GM12878 (cell line): ENCODE results near the gene HEYL. TPM values are rescaled to one million over a fixed set of nuclear protein-coding genes. Genes with fewer than 3 reads are reported as not detected.
A peak's percentile ranks its signal among the peaks of the same experiment; 100 is the strongest.

Experiments used
- ATAC-seq: fragments of 200-7000 bp; cut with Tn5 transposase; 3 replicates; pipeline ENCODE4 v1.9.1; 2020; ENCODE audit warnings: mild to moderate bottlenecking, moderate library complexity
- BruUV-seq: library from RNA; stranded (reverse); fragments of 400-500 nt; replicated peaks from 2 replicates; lab custom pipeline; 2021; lab: Mats Ljungman, UMichigan
- CTCF ChIA-PET: fragments of 300-600 bp; sonication (Branson Sonifier 250); formaldehyde crosslinking; extraction: SDS; loops from one replicate; lab custom pipeline; 2021; ENCODE audit warnings: inconsistent platforms; lab: Yijun Ruan, JAX
- POLR2A ChIA-PET: fragments of 350-600 bp; formaldehyde crosslinking; extraction: SDS; loops from one replicate; lab custom pipeline; 2021; ENCODE audit warnings: inconsistent platforms; lab: Charles Lee
- RAD21 ChIA-PET: fragments of 300-600 bp; sonication (Branson Sonifier 250); formaldehyde crosslinking; loops from one replicate; lab custom pipeline; 2023; ENCODE audit warnings: antibody characterized with exemption; ENCODE audit not compliant: unreplicated experiment; lab: Charles Lee
- SMC1A ChIA-PET: fragments of 300-600 bp; sonication (Branson Sonifier 250); formaldehyde crosslinking; loops from one replicate; lab custom pipeline; 2023; ENCODE audit not compliant: unreplicated experiment, uncharacterized antibody; lab: Charles Lee
- DNase-seq: peaks from one replicate; pipeline ENCODE4 v3.0.0-alpha.2; 2011; ENCODE audit warnings: low read depth, low spot score
- FAIRE-seq: peaks from 3 replicates; lab custom pipeline; 2011; peaks lifted over from hg19 to GRCh38; lab: Jason Lieb, UNC
- H2AFZ ChIP-seq: 2 replicates; pipeline ENCODE4 v1.6.0; 2011; ENCODE audit warnings: low read depth, low read length, control low read depth; ENCODE audit not compliant: control insufficient read depth
- H3K27ac ChIP-seq: 2 replicates; pipeline ENCODE4 v1.5.1; 2011; ENCODE audit warnings: control low read depth; ENCODE audit not compliant: control insufficient read depth, insufficient read depth
- H3K27me3 ChIP-seq, 2 experiments: replicated peaks in 1 of 2; 2 replicates each; pipeline versions ENCODE4 v1.6.0 to v1.6.1; 2011; ENCODE audit warnings: low read length in 1 of 2; ENCODE audit not compliant: control insufficient read depth in 2 of 2, insufficient read depth in 2 of 2
- H3K36me3 ChIP-seq, 2 experiments: 2 replicates each; pipeline ENCODE4 v1.5.1; 2011; ENCODE audit warnings: low read length in 1 of 2; ENCODE audit not compliant: control insufficient read depth in 2 of 2, insufficient read depth in 2 of 2
- H3K4me1 ChIP-seq: 2 replicates; pipeline ENCODE4 v1.6.1; 2011; ENCODE audit warnings: mild to moderate bottlenecking, low read length, moderate library complexity, mixed read lengths; ENCODE audit not compliant: control insufficient read depth, insufficient read depth
- H3K4me2 ChIP-seq: 2 replicates; pipeline ENCODE4 v1.6.0; 2011; ENCODE audit warnings: control low read depth; ENCODE audit not compliant: control insufficient read depth, insufficient read depth
- H3K4me3 ChIP-seq: fragments of 200-600 bp; sonication (generic); 2 replicates; pipeline ENCODE4 v1.5.1; 2016
- H3K79me2 ChIP-seq: 2 replicates; pipeline ENCODE4 v1.6.0; 2011; ENCODE audit warnings: low read length; ENCODE audit not compliant: control insufficient read depth, insufficient read depth
- H3K9ac ChIP-seq: 2 replicates; pipeline ENCODE4 v1.8.0; 2011; ENCODE audit warnings: low read length, control low read depth, mixed read lengths; ENCODE audit not compliant: control insufficient read depth, insufficient read depth
- H3K9me3 ChIP-seq: replicated peaks from 3 replicates; pipeline ENCODE4 v1.5.1; 2011; ENCODE audit warnings: mild to moderate bottlenecking, low read length; ENCODE audit not compliant: control insufficient read depth, insufficient read depth
- H4K20me1 ChIP-seq: 2 replicates; pipeline ENCODE4 v1.6.0; 2011; ENCODE audit not compliant: control insufficient read depth, insufficient read depth
- HDAC6 ChIP-seq: fragments of 200-600 bp; sonication (generic); IDR thresholded peaks from one replicate; pipeline ENCODE4 v1.8.0; 2017; ENCODE audit warnings: antibody characterized with exemption; ENCODE audit not compliant: unreplicated experiment
- SUZ12 ChIP-seq: fragments of 200-600 bp; sonication (generic); IDR thresholded peaks from one replicate; pipeline ENCODE4 v1.6.1; 2018; ENCODE audit warnings: antibody characterized with exemption, mild to moderate bottlenecking; ENCODE audit not compliant: unreplicated experiment
- TCF3 ChIP-seq: IDR thresholded peaks from 2 replicates; pipeline ENCODE4 v1.6.1; 2012; ENCODE audit warnings: low read depth, mild to moderate bottlenecking, low read length, borderline replicate concordance; ENCODE audit not compliant: insufficient read depth
- ZSCAN29 ChIP-seq: fragments of 450-650 bp; IDR thresholded peaks from 2 replicates; pipeline ENCODE4 v1.6.1; 2017; ENCODE audit warnings: mild to moderate bottlenecking, moderate library complexity
- WGBS: methylation state at CpG from one replicate; pipeline ENCODE4 v1.1.6; 2016; ENCODE audit warnings: low lambda C conversion rate; ENCODE audit not compliant: insufficient replicate concordance, insufficient coverage; ENCODE audit errors: missing lambda C conversion rate; 5-methylcytosine and 5-hydroxymethylcytosine counted together
- in situ Hi-C: fragments of 300-500 bp; cut with MboI; formaldehyde crosslinking; loops from 9 replicates; pipeline ENCODE4 v1.14.3; 2018; ENCODE audit warnings: mixed read lengths
- intact Hi-C: fragments of 100-400 bp; cut with micrococcal nuclease; formaldehyde crosslinking; loops from one replicate; pipeline ENCODE4 v1.14.2; 2022; ENCODE audit not compliant: unreplicated experiment
- polyA plus RNA-seq, 11 experiments: library from polyadenylated mRNA; depleted of rRNA in 4 of 11; unstranded in 6 of 11; stranded (reverse) in 5 of 11; fragments of >200 nt; fragmentation: Nextera tagmentation in 4 of 11; fragmentation: Illumina TruSeq in 1 of 11; extraction: Ambion mirVana in 4 of 11; extraction: Trizol in 1 of 11; gene quantifications; 1 replicate in 1 of 11; 2 replicates in 10 of 11; pipeline versions ENCODE4 v1.2.1 to v1.2.3, GENCODE V29; 2011 to 2016; ENCODE audit warnings: inconsistent platforms in 2 of 11, missing spikeins in 2 of 11, low read depth in 1 of 11
- total RNA-seq, 4 experiments: library from RNA; depleted of rRNA in 3 of 4; stranded (reverse); fragments of >200 nt in 3 of 4; fragmentation: Illumina TruSeq in 1 of 4; extraction: Trizol in 1 of 4; gene quantifications; 2 replicates each; pipeline versions ENCODE4 v1.2.1 to v1.2.3, GENCODE V29; 2013 to 2021
- TF ChIP-seq, protein P1 (sequence below): IDR thresholded peaks from 2 replicates; pipeline ENCODE4 v1.6.1; 2011; ENCODE audit warnings: borderline replicate concordance, low read depth, mild to moderate bottlenecking, moderate library complexity, mixed read lengths, low read length; ENCODE audit not compliant: insufficient read depth; ENCODE audit errors: extremely low read length

The HEYL gene
- total and polyA plus RNA-seq, 10 of the 15 experiments (the other 5 are each of a cell fraction or from before 2014, with no cell fraction given) = under 0.01 to 0.04 TPM; not detected in 8

DNA sequence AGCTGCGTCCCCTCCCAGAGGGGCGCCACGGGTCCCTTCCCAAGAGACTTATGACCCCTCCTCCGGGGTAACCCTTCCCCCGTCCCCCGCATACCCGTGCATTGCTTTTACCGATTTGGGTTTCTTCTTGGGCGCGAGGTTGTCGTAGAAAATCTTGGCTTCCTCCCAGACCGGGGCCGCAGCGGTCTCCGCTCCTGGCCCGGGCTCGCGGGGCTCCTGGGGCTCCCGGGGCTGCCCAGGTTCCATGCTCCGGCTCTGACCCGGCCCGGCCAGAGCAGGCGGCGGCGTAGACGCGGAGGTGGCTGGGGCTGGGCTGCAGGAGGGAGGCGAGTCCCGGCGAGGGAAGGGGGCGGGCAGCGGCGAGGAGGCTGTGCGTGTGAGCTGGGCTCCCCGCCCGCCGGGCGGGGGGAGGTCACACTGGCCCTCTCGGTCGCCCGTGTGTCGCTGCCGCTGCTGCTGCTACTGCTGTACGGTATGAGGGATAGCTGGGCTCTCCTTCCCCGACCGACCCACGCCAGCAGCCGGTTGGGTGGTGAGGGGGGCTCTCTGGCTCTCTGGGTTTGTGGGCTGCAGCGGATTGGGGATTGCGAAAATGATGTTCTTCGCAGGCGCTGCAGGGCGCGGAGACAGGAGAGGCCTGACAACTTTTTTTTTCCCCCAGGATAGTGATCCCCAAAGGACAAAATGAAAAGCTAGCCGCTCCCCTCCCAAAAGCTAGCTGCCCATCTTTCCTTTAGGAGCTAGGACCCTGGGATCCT, 32.5 kb upstream of the HEYL start, which contains the start of gene NT5C1A:
Gene NT5C1A, minus strand, starts transcription at position 315 of the 758 bp plus-strand sequence. Its CDS starts 69 bp downstream, at position 246.
- POLR2A ChIA-PET = interaction anchor here (0.5 to 0.6 kb wide), 3 partner anchors 330 to 873 kb away, joined by 3 to 8 read pairs (median 3); no protein-coding TSS in a partner anchor
- no TSS peak for BruUV-seq
- WGBS = 2% methylated on average over 54 of the region's 55 CpGs

DNA sequence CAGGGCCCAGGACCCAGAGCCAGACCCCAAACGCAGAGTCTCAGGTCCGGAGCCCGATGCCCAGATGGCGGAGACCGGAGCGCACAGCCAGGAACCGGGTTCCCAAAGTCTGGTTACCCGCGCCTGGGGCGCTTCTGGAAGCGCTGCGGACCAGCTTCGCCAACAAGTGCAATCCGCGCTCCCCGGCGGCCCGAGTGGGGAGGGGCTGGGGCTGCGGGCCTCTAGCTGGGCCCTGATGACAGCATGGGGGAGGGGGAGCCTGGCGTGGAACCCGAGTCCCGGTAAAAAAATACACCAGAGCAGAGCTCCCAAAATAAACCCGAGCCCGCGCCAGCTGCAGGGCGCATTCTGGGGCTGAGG, 32.0 kb upstream of the HEYL start:
- H3K4me1 ChIP-seq = peaks cover 25% of the 10 kb centered on the region
- ATAC-seq (no peak), DNase-seq (no peak), FAIRE-seq (no peak)
- no TSS peak for BruUV-seq
- H3K4me3 ChIP-seq = peak overlapping the region; percentile 64
- H2AFZ ChIP-seq = peak overlapping the region; percentile 55
- H3K79me2 ChIP-seq = no peaks in the 10 kb centered on the region
- H3K9me3 ChIP-seq = no peaks in the 10 kb centered on the region; the same call in 2 of the 3 replicates
- H3K4me2 ChIP-seq = peak overlapping the region; percentile 95
- H3K27me3 ChIP-seq = peaks cover 0 to 5% of the 10 kb centered on the region in 2 experiments; a peak in 2 of 4 replicates
- ChIA-PET RAD21 (interaction anchor here (1.1 to 3.0 kb wide), 3 partner anchors 13 to 127 kb away, joined by 3 to 10 read pairs (median 5); no protein-coding TSS in a partner anchor), SMC1A (interaction anchor here (1.6 to 2.2 kb wide), 3 partner anchors 10 to 62 kb away, joined by 5 to 9 read pairs (median 6); no protein-coding TSS in a partner anchor), CTCF (interaction anchor here (0.6 to 14.2 kb wide), 11 partner anchors 9 to 128 kb away, joined by 3 to 244 read pairs (median 10); no protein-coding TSS in a partner anchor), POLR2A (interaction anchor here (0.6 kb wide), 1 partner anchor 330 kb away, joined by 3 read pairs; no protein-coding TSS in a partner anchor)
- 8% methylated on average over 26 of the region's 26 CpGs for WGBS
- H4K20me1 ChIP-seq = no peaks in the 10 kb centered on the region
- intact Hi-C loops = no loop called here
- no peak overlapping the region for H3K27ac ChIP-seq
- H3K9ac ChIP-seq = no peak overlapping the region; the same call in 1 of the 2 replicates
- TF ChIP-seq, protein P1, sequence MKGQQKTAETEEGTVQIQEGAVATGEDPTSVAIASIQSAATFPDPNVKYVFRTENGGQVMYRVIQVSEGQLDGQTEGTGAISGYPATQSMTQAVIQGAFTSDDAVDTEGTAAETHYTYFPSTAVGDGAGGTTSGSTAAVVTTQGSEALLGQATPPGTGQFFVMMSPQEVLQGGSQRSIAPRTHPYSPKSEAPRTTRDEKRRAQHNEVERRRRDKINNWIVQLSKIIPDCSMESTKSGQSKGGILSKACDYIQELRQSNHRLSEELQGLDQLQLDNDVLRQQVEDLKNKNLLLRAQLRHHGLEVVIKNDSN = no peak
- TF ChIP-seq HDAC6 = peak; percentile 76
- no peaks in the 10 kb centered on the region for H3K36me3 ChIP-seq
- in situ Hi-C loops = no loop called here

More for the DNA sequence above, 32.5 kb upstream of the HEYL start, which contains the start of gene NT5C1A:
- Histone ChIP-seq H3K79me2 (no peaks in the 10 kb centered on the region), H3K27me3 (peaks cover 0 to 5% of the 10 kb centered on the region in 2 experiments; a peak in 2 of 4 replicates), H3K4me1 (peaks cover 22% of the 10 kb centered on the region), H3K27ac (no peak within 1 kb of the TSS), H4K20me1 (no peaks in the 10 kb centered on the region), H3K36me3 (no peaks in the 10 kb centered on the region), H3K9ac (peak within 1 kb of the TSS; percentile 22; the same call in 1 of the 2 replicates), H3K4me2 (peak within 1 kb of the TSS; percentile 95), H3K9me3 (no peaks in the 10 kb centered on the region; the same call in 2 of the 3 replicates), H3K4me3 (peak within 1 kb of the TSS; percentile 64), H2AFZ (peak within 1 kb of the TSS; percentile 55)
- in situ Hi-C loops = no loop called here
- SMC1A ChIA-PET = interaction anchor here (0.7 to 2.2 kb wide), 5 partner anchors 9 to 411 kb away, joined by 3 to 6 read pairs (median 5); partner anchors contain the start of gene PPIE
- no peak for DNase-seq
- TF ChIP-seq SUZ12 (peak; percentile 60), TCF3 (no peak), ZSCAN29 (peak; percentile 92)
- no peak for FAIRE-seq
- peak; percentile 72 for ATAC-seq
- intact Hi-C loops = loop anchor here (2.0 kb wide), 1 partner anchor 49 kb away; no protein-coding TSS in a partner anchor
- RAD21 ChIA-PET = interaction anchor here (0.6 to 3.0 kb wide), 4 partner anchors 14 to 478 kb away, joined by 4 to 10 read pairs (median 5); no protein-coding TSS in a partner anchor
- CTCF ChIA-PET = interaction anchor here (0.6 to 14.2 kb wide), 19 partner anchors 8 to 248 kb away, joined by 3 to 244 read pairs (median 7); partner anchors contain the start of gene MYCL
